HepG2 (cell line): Measurements from ENCODE around the gene TMEM8B. TPM values are rescaled to one million over a fixed set of nuclear protein-coding genes. Genes with fewer than 3 reads are reported as not detected.
A peak's percentile ranks its signal among the peaks of the same experiment; 100 is the strongest.

Experiments used
- ATAC-seq: fragments of 200-7000 bp; cut with Tn5 transposase; 3 replicates; pipeline ENCODE4 v1.9.1; 2020; ENCODE audit warnings: mild to moderate bottlenecking, moderate library complexity
- BruUV-seq: library from RNA; stranded (reverse); fragments of 400-500 nt; replicated peaks from 2 replicates; lab custom pipeline; 2021; lab: Mats Ljungman, UMichigan
- CTCF ChIA-PET: fragments of 300-600 bp; formaldehyde crosslinking; extraction: SDS; loops from one replicate; lab custom pipeline; 2021; ENCODE audit warnings: low total read pairs, inconsistent platforms, low intra/inter-chr PET ratio; lab: Yijun Ruan, JAX
- POLR2A ChIA-PET: fragments of 350-600 bp; sonication (Branson Sonifier 250); formaldehyde crosslinking; loops from one replicate; lab custom pipeline; 2020; ENCODE audit warnings: antibody characterized with exemption, inconsistent platforms; lab: Yijun Ruan, JAX
- DNase-seq: peaks from one replicate; pipeline ENCODE4 v3.0.0-alpha.2; 2015; ENCODE audit warnings: low spot score
- FAIRE-seq: peaks from 3 replicates; lab custom pipeline; 2011; peaks lifted over from hg19 to GRCh38; lab: Jason Lieb, UNC
- H2AFZ ChIP-seq: one replicate; pipeline ENCODE4 v1.6.1; 2011; ENCODE audit warnings: low read length, inconsistent platforms
- H3K27ac ChIP-seq: fragments of 300-600 bp; 3 replicates; pipeline ENCODE4 v1.8.0; 2011; ENCODE audit warnings: mixed run types, mild to moderate bottlenecking, mixed read lengths, low read length, inconsistent platforms; ENCODE audit not compliant: insufficient read depth; ENCODE audit errors: extremely low read length
- H3K27me3 ChIP-seq, 2 experiments: fragments of 200-600 bp in 1 of 2; 2 replicates in 1 of 2; 3 replicates in 1 of 2; pipeline versions ENCODE4 v1.6.0 to v1.8.0; 2011; ENCODE audit warnings: low read length in 2 of 2, mild to moderate bottlenecking in 2 of 2, moderate library complexity in 2 of 2, inconsistent platforms in 1 of 2; ENCODE audit not compliant: insufficient read depth in 2 of 2, control insufficient read depth in 1 of 2
- H3K36me3 ChIP-seq, 2 experiments: fragments of 200-600 bp in 1 of 2; replicated peaks in 1 of 2; 2 replicates in 1 of 2; 3 replicates in 1 of 2; pipeline versions ENCODE4 v1.5.1 to v1.8.0; 2011; ENCODE audit warnings: low read length in 2 of 2, inconsistent platforms in 1 of 2; ENCODE audit not compliant: insufficient read depth in 2 of 2, control insufficient read depth in 1 of 2
- H3K4me1 ChIP-seq: 2 replicates; pipeline ENCODE4 v1.5.1; 2012; ENCODE audit warnings: low read length, inconsistent platforms; ENCODE audit not compliant: insufficient read depth
- H3K4me2 ChIP-seq: 2 replicates; pipeline ENCODE4 v1.6.0; 2011; ENCODE audit warnings: low read depth, low read length, inconsistent platforms
- H3K4me3 ChIP-seq, 3 experiments: fragments of 200-600 bp in 1 of 3; sonication (generic), shearing (Covaris generic) in 1 of 3; replicated peaks in 1 of 3; 2 replicates each; pipeline ENCODE4 v1.5.1; 2011 to 2016; ENCODE audit warnings: low read length in 3 of 3, inconsistent platforms in 2 of 3, low read depth in 2 of 3, mild to moderate bottlenecking in 2 of 3, control low read depth in 1 of 3, mixed read lengths in 1 of 3; ENCODE audit not compliant: insufficient read depth in 1 of 3
- H3K79me2 ChIP-seq: one replicate; pipeline ENCODE4 v1.6.1; 2011; ENCODE audit warnings: low read length, inconsistent platforms; ENCODE audit not compliant: insufficient read depth
- H3K9ac ChIP-seq: 2 replicates; pipeline ENCODE4 v1.6.0; 2011; ENCODE audit warnings: mild to moderate bottlenecking, low read depth, low read length, inconsistent platforms; ENCODE audit not compliant: insufficient read depth
- H3K9me3 ChIP-seq: 2 replicates; pipeline ENCODE4 v1.5.1; 2012; ENCODE audit warnings: mild to moderate bottlenecking, low read length
- H4K20me1 ChIP-seq: 2 replicates; pipeline ENCODE4 v1.6.0; 2011; ENCODE audit warnings: inconsistent platforms, mild to moderate bottlenecking, low read length, moderate library complexity; ENCODE audit not compliant: insufficient read depth
- ARID3A ChIP-seq: IDR thresholded peaks from 2 replicates; pipeline ENCODE4 v1.6.1; 2012; ENCODE audit warnings: low read depth, low read length, improper control_type of control experiment
- BRD4 ChIP-seq: sonication (generic); formaldehyde crosslinking; IDR thresholded peaks from 2 replicates; pipeline ENCODE4 v1.4.0; 2020; ENCODE audit warnings: missing genetic modification reagents
- CBFB ChIP-seq: sonication (generic); formaldehyde crosslinking; IDR thresholded peaks from 2 replicates; pipeline ENCODE4 v1.4.0; 2020; ENCODE audit warnings: missing genetic modification reagents
- CTCF ChIP-seq: sonication (generic); formaldehyde crosslinking; IDR thresholded peaks from 2 replicates; pipeline ENCODE4 v1.5.0; 2020; ENCODE audit warnings: mild to moderate bottlenecking, missing genetic modification reagents, moderate library complexity
- FOXA1 ChIP-seq, 2 experiments: fragments of 450-650 bp in 1 of 2; sonication (generic) in 1 of 2; formaldehyde crosslinking in 1 of 2; IDR thresholded peaks; 2 replicates each; pipeline versions ENCODE4 v1.4.0 to v1.6.1; 2016 to 2020; ENCODE audit warnings: missing genetic modification reagents in 1 of 2
- FOXA3 ChIP-seq: IDR thresholded peaks from 2 replicates; pipeline ENCODE4 v1.6.1; 2016; ENCODE audit warnings: missing genetic modification reagents, missing compliant biosample characterization
- GABPA ChIP-seq, 2 experiments: IDR thresholded peaks; 2 replicates each; pipeline ENCODE4 v1.6.1; 2011 to 2016; ENCODE audit warnings: low read depth in 2 of 2, low read length in 1 of 2, missing biosample characterization in 1 of 2, missing genetic modification characterization in 1 of 2
- GATAD2A ChIP-seq: IDR thresholded peaks from 2 replicates; pipeline ENCODE4 v1.6.1; 2016
- HNRNPUL1 ChIP-seq: fragments of 200-400 bp; formaldehyde crosslinking; IDR thresholded peaks from 2 replicates; pipeline ENCODE4 v1.6.1; 2017; ENCODE audit warnings: low read depth, mild to moderate bottlenecking, low read length, moderate library complexity
- MTF2 ChIP-seq: sonication (generic); formaldehyde crosslinking; IDR thresholded peaks from 2 replicates; pipeline ENCODE4 v1.5.0; 2020; ENCODE audit warnings: missing genetic modification reagents, borderline replicate concordance
- RAD21 ChIP-seq: fragments of 450-650 bp; formaldehyde crosslinking; IDR thresholded peaks from 2 replicates; pipeline ENCODE4 v1.5.0; 2020; ENCODE audit warnings: mild to moderate bottlenecking
- SMC3 ChIP-seq: IDR thresholded peaks from 2 replicates; pipeline ENCODE4 v1.6.1; 2011; ENCODE audit warnings: low read length, improper control_type of control experiment
- STAG1 ChIP-seq: sonication (generic); formaldehyde crosslinking; IDR thresholded peaks from 2 replicates; pipeline ENCODE4 v1.4.0; 2020; ENCODE audit warnings: missing genetic modification reagents
- ZBTB46 ChIP-seq: sonication (generic); formaldehyde crosslinking; IDR thresholded peaks from 2 replicates; pipeline ENCODE4 v1.4.0; 2020; ENCODE audit warnings: mild to moderate bottlenecking, missing genetic modification reagents, borderline replicate concordance
- ZFP90 ChIP-seq: sonication (generic); formaldehyde crosslinking; IDR thresholded peaks from 2 replicates; pipeline ENCODE4 v1.8.0; 2022; ENCODE audit warnings: missing genetic modification reagents, mild to moderate bottlenecking, inconsistent platforms, borderline replicate concordance
- ZNF207 ChIP-seq: fragments of 450-650 bp; IDR thresholded peaks from 2 replicates; pipeline ENCODE4 v1.6.1; 2016; ENCODE audit warnings: antibody characterized with exemption, borderline replicate concordance
- ZNF607 ChIP-seq: sonication (generic); formaldehyde crosslinking; IDR thresholded peaks from 2 replicates; pipeline ENCODE4 v1.5.1; 2020; ENCODE audit warnings: missing genetic modification reagents, mild to moderate bottlenecking, borderline replicate concordance
- WGBS: methylation state at CpG from one replicate; pipeline ENCODE4 v1.1.6; 2017; ENCODE audit warnings: low lambda C conversion rate; 5-methylcytosine and 5-hydroxymethylcytosine counted together
- in situ Hi-C: cut with HindIII; loops from 2 replicates; pipeline ENCODE4 v1.10.0; 2017; ENCODE audit warnings: low pct_unique_long_range_greater_than_20kb; ENCODE audit not compliant: extremely low pct_ligation_motif_present
- intact Hi-C: fragments of 100-400 bp; cut with micrococcal nuclease; formaldehyde crosslinking; loops from one replicate; pipeline ENCODE4 v1.10.0; 2022; ENCODE audit not compliant: unreplicated experiment
- polyA plus RNA-seq, 8 experiments: library from polyadenylated mRNA; depleted of rRNA in 3 of 8; stranded (reverse) in 7 of 8; unstranded in 1 of 8; fragments of >200 nt; fragmentation: Illumina TruSeq in 4 of 8; extraction: Trizol in 4 of 8; gene quantifications; 2 replicates each; pipeline versions ENCODE4 v1.2.1 to v1.2.3, GENCODE V29; 2011 to 2016; ENCODE audit warnings: low read depth in 4 of 8, missing spikeins in 1 of 8, mixed read lengths in 1 of 8; ENCODE audit not compliant: insufficient read depth in 1 of 8
- total RNA-seq, 5 experiments: library from RNA; depleted of rRNA; stranded (reverse); fragments of >200 nt; fragmentation: Illumina TruSeq; extraction: Trizol; gene quantifications; 2 replicates each; pipeline ENCODE4 v1.2.3, GENCODE V29; 2016; ENCODE audit warnings: low read depth in 1 of 5
- TF ChIP-seq, protein P1 (sequence below): sonication (generic); formaldehyde crosslinking; IDR thresholded peaks from 2 replicates; pipeline ENCODE4 v1.4.0; 2020; ENCODE audit warnings: missing genetic modification reagents, borderline replicate concordance

TMEM8B gene
- total and polyA plus RNA-seq, 2 of the 13 experiments (the other 11 are each of a cell fraction or from before 2014, with no cell fraction given): 2.1 to 2.7 TPM

- Histone ChIP-seq H3K9me3 (no peaks in the 10 kb centered on the region), H3K4me2 (no peak overlapping the region), H3K36me3 (no peaks in the 10 kb centered on the region), H2AFZ (no peak overlapping the region), H3K4me1 (peaks cover 49% of the 10 kb centered on the region), H3K4me3 (no peak overlapping the region), H3K79me2 (no peaks in the 10 kb centered on the region), H3K27me3 (peaks cover 0 to 11% of the 10 kb centered on the region in 2 experiments; a peak in 2 of 5 replicates), H3K9ac (no peak overlapping the region), H4K20me1 (no peaks in the 10 kb centered on the region), H3K27ac (no peak overlapping the region)
- intact Hi-C loops (loop anchor here (1.0 kb wide), 1 partner anchor 42 kb away; no protein-coding TSS in a partner anchor), in situ Hi-C loops (no loop called here)
- peak; percentile 82 for FAIRE-seq
- ATAC-seq: no peak
- POLR2A ChIA-PET: interaction anchor here (0.8 to 1.2 kb wide), 2 partner anchors 43 to 67 kb away, joined by 3 read pairs; no protein-coding TSS in a partner anchor
- peak; percentile 65 for DNase-seq
- WGBS: 0% methylated on average over 1 of the region's 3 CpGs
- CTCF ChIA-PET: interaction anchor here (0.7 to 2.2 kb wide), 2 partner anchors 43 to 119 kb away, joined by 3 to 21 read pairs; no protein-coding TSS in a partner anchor
- BruUV-seq: no TSS peak
- no peak for TF ChIP-seq ZNF607 (CRISPR knock-in tag)
- TF ChIP-seq FOXA3 (CRISPR knock-in tag): peak; percentile 29; the same call in 1 of the 2 replicates
- no peak for TF ChIP-seq ZNF207
- peak; percentile 52; the same call in 1 of the 2 replicates for TF ChIP-seq SMC3
- TF ChIP-seq MTF2 (CRISPR knock-in tag): no peak
- TF ChIP-seq, protein P1, sequence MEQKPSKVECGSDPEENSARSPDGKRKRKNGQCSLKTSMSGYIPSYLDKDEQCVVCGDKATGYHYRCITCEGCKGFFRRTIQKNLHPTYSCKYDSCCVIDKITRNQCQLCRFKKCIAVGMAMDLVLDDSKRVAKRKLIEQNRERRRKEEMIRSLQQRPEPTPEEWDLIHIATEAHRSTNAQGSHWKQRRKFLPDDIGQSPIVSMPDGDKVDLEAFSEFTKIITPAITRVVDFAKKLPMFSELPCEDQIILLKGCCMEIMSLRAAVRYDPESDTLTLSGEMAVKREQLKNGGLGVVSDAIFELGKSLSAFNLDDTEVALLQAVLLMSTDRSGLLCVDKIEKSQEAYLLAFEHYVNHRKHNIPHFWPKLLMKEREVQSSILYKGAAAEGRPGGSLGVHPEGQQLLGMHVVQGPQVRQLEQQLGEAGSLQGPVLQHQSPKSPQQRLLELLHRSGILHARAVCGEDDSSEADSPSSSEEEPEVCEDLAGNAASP (CRISPR knock-in tag): 0 out of 2 replicates have a peak, but pooled peaks have one; percentile 6
- TF ChIP-seq GATAD2A: no peak
- TF ChIP-seq HNRNPUL1: no peak
- TF ChIP-seq BRD4 (CRISPR knock-in tag): no peak
- TF ChIP-seq CTCF (CRISPR knock-in tag): peak; percentile 80
- peak; percentile 63 for TF ChIP-seq RAD21
- TF ChIP-seq CBFB: no peak
- TF ChIP-seq STAG1 (CRISPR knock-in tag): peak; percentile 65
- TF ChIP-seq ARID3A: peak; percentile 76
- no peak for TF ChIP-seq ZFP90 (CRISPR knock-in tag)
- no peak for TF ChIP-seq FOXA1 (IDR thresholded peaks at IDR 0.05)
- TF ChIP-seq FOXA1 (CRISPR knock-in tag; IDR thresholded peaks at IDR 0.05): peak; percentile 44; the same call in 1 of the 2 replicates
- no peak for TF ChIP-seq GABPA (IDR thresholded peaks at IDR 0.05; ENCODE audit: low read depth, low read length)
- peak; percentile 51; the same call in 1 of the 2 replicates for TF ChIP-seq GABPA (CRISPR knock-in tag; IDR thresholded peaks at IDR 0.05; ENCODE audit: low read depth)
- TF ChIP-seq ZBTB46 (CRISPR knock-in tag): no peak
Measured at GRCh38 chr9:35903049-35903448, 74.0 kb downstream of the TMEM8B start.
